ENCODE data around the gene MAD1L1.

Gene MAD1L1

GRCh38 chr7:2013381-2014311 is 219.1 kb downstream of the MAD1L1 start:
- no peak overlapping the region for H3K27ac ChIP-seq
- H3K27me3 ChIP-seq: no peaks in the 10 kb centered on the region
- H3K9me3 ChIP-seq: no peaks in the 10 kb centered on the region
- peaks cover 10% of the 10 kb centered on the region for H3K36me3 ChIP-seq
- H3K4me3 ChIP-seq (ENCODE audit: low read depth in 1 of 2, low read length in 1 of 2): no peak overlapping the region
- H3K4me1 ChIP-seq (ENCODE audit: control insufficient read depth in 1 of 2, insufficient read depth in 1 of 2, low read depth in 1 of 2, low read length in 1 of 2): peaks cover 3 to 5% of the 10 kb centered on the region in 2 experiments
- no peak for TF ChIP-seq CTCF (IDR thresholded peaks at IDR 0.05)

- TF ChIP-seq CTCF (IDR thresholded peaks at IDR 0.05): no peak
- Histone ChIP-seq H3K36me3 (peaks cover 10% of the 10 kb centered on the region), H3K4me3 (ENCODE audit: low read depth in 1 of 2, low read length in 1 of 2) (no peak overlapping the region), H3K9me3 (no peaks in the 10 kb centered on the region), H3K27me3 (no peaks in the 10 kb centered on the region), H3K27ac (no peak overlapping the region), H3K4me1 (ENCODE audit: control insufficient read depth in 1 of 2, insufficient read depth in 1 of 2, low read depth in 1 of 2, low read length in 1 of 2) (no peaks in the 10 kb centered on the region)
Measured at GRCh38 chr7:2012981-2013380, 219.8 kb downstream of the MAD1L1 start.

- H3K4me3 ChIP-seq (ENCODE audit: low read depth in 1 of 2, low read length in 1 of 2): no peak overlapping the region
- H3K4me1 ChIP-seq (ENCODE audit: control insufficient read depth in 1 of 2, insufficient read depth in 1 of 2, low read depth in 1 of 2, low read length in 1 of 2): no peaks in the 10 kb centered on the region
- no peaks in the 10 kb centered on the region for H3K9me3 ChIP-seq
Measured at GRCh38 chr7:2012044-2012900, 220.5 kb downstream of the MAD1L1 start.

GRCh38 chr7:2011266-2012043 is 221.3 kb downstream of the MAD1L1 start:
- Histone ChIP-seq H3K4me1 (ENCODE audit: control insufficient read depth in 1 of 2, insufficient read depth in 1 of 2, low read depth in 1 of 2, low read length in 1 of 2) (no peaks in the 10 kb centered on the region), H3K4me3 (ENCODE audit: low read depth in 1 of 2, low read length in 1 of 2) (no peak overlapping the region), H3K36me3 (peaks cover 10% of the 10 kb centered on the region), H3K9me3 (no peaks in the 10 kb centered on the region), H3K27me3 (no peaks in the 10 kb centered on the region), H3K27ac (no peak overlapping the region)
- no peak for TF ChIP-seq CTCF (IDR thresholded peaks at IDR 0.05)

More at GRCh38 chr7:2012044-2012900, 220.5 kb downstream of the MAD1L1 start:
- H3K36me3 ChIP-seq: peaks cover 10% of the 10 kb centered on the region
- H3K27me3 ChIP-seq: no peaks in the 10 kb centered on the region
- no peak overlapping the region for H3K27ac ChIP-seq
- TF ChIP-seq CTCF (IDR thresholded peaks at IDR 0.05): no peak
